ENCODE measurements around the gene LIMK2. TPM values are rescaled to one million over a fixed set of nuclear protein-coding genes. Genes with fewer than 3 reads are reported as not detected.

LIMK2 gene
- total and polyA plus RNA-seq, 9 of the 15 experiments (the other 6 are each of a cell fraction or from before 2014, with no cell fraction given) = 1.1 to 14.5 (median 8.5) TPM

DNA sequence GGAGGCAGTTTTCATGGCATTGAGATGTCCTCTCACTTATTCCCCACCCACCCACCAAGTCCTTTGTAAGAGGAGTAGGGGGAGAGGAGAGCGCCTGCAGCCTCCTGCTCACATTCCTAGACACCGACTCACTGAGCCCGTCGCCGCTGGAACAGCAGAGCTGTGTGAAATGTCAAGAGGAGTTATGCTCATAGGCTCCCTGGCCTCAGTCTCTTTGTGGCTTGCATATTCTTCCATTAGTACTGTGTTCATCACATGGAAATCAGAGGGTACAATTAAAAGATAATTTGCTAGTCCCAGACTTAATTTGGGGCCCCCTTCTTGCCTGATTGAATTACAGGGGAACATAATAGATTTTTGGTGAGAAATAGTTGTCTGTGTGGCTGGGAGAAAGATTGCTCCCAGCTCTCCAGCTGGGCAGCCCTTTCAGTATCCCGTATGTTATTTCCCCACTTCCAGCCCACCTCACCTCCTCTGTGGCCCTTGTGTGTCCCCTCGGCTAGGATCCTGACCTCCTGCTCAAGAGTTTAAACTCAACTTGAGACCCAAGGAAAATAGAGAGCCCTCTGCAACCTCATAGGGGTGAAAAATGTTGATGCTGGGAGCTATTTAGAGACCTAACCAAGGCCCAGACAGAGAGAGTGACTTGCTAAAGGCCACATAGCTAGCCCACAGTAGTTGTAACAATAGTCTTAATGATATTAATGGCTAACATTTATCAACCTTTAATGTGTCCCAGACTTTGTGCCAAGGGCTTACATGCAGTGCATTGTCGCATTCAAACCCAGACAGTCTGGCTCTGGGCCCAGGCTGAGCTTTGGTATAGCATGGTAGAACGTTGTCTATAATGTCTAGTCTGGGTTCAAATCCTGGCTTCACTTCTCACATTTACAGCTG is 32.2 kb downstream of the LIMK2 start (continued):
- TF ChIP-seq, protein P1, sequence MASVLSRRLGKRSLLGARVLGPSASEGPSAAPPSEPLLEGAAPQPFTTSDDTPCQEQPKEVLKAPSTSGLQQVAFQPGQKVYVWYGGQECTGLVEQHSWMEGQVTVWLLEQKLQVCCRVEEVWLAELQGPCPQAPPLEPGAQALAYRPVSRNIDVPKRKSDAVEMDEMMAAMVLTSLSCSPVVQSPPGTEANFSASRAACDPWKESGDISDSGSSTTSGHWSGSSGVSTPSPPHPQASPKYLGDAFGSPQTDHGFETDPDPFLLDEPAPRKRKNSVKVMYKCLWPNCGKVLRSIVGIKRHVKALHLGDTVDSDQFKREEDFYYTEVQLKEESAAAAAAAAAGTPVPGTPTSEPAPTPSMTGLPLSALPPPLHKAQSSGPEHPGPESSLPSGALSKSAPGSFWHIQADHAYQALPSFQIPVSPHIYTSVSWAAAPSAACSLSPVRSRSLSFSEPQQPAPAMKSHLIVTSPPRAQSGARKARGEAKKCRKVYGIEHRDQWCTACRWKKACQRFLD (CRISPR knock-in tag; IDR thresholded peaks at IDR 0.05) = no peak
- TF ChIP-seq, protein P2, sequence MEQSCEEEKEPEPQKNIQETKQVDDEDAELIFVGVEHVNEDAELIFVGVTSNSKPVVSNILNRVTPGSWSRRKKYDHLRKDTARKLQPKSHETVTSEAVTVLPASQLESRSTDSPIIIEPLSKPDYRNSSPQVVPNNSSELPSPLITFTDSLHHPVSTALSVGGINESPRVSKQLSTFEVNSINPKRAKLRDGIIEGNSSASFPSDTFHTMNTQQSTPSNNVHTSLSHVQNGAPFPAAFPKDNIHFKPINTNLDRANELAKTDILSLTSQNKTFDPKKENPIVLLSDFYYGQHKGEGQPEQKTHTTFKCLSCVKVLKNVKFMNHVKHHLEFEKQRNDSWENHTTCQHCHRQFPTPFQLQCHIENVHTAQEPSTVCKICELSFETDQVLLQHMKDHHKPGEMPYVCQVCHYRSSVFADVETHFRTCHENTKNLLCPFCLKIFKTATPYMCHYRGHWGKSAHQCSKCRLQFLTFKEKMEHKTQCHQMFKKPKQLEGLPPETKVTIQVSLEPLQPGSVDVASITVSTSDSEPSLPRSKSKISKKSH (CRISPR knock-in tag; IDR thresholded peaks at IDR 0.05) = no peak
- TF ChIP-seq RBM25 (IDR thresholded peaks at IDR 0.05; ENCODE audit: low read depth, low read length, severe bottlenecking) = no peak

DNA sequence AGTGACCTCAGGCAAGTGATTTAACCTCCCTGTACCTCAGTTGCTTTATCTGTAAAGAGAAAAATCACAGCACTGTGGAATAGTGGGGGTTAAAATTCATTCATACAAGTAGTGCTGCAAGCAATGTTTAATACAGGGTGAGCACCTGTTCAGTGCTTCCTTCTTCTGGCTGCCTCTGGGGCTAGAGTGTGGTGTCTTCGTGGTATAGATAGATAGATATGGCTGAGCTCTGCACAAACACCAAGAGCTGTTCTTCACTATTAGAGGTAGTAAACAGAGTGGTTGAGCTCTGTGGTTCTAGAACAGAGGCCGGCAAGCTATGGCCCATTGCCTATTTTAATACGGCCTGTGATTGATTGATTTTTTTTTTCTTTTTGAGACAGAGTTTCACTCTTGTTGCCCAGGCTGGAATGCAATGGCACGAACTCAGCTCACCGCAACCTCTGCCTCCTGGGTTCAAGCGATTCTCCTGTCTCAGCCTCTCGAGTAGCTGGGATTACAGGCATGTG is 32.9 kb downstream of the LIMK2 start:
- no peak for DNase-seq (ENCODE audit: extremely low read depth in 1 of 4, low spot score in 3 of 4)
- WGBS (ENCODE audit: insufficient coverage, low coverage, missing lambda C conversion rate) = 23% methylated on average over 1 of the region's 7 CpGs
- Histone ChIP-seq H2AFZ (ENCODE audit: low read depth, low read length) (no peak overlapping the region), H3K4me3 (no peak overlapping the region), H3K9me3 (replicated peaks; ENCODE audit: control insufficient read depth, insufficient read depth, low read depth, low read length) (no peaks in the 10 kb centered on the region), H3K36me3 (ENCODE audit: control insufficient read depth, insufficient read depth, low read length) (peaks cover 5% of the 10 kb centered on the region; the same call in 2 of the 3 replicates), H3K4me2 (ENCODE audit: insufficient read depth, low read length) (no peak overlapping the region), H3K9me1 (ENCODE audit: control insufficient read depth, insufficient read depth, low read length) (peaks cover 4% of the 10 kb centered on the region), H3K27ac (ENCODE audit: extremely low read depth, low read depth, low read length) (no peak overlapping the region), H3K4me1 (replicated peaks in 1 of 2; ENCODE audit: control insufficient read depth in 2 of 2, insufficient read depth in 2 of 2, low read length in 2 of 2) (peaks cover 7 to 22% of the 10 kb centered on the region in 2 experiments; a peak in 4 of 5 replicates), H4K20me1 (replicated peaks; ENCODE audit: control insufficient read depth, insufficient read depth, low read length) (peaks cover 7% of the 10 kb centered on the region; the same call in 1 of the 2 replicates), H3K9ac (ENCODE audit: insufficient read depth in 1 of 2, low read depth in 2 of 2, low read length in 2 of 2) (no peak overlapping the region), H3K27me3 (ENCODE audit: control insufficient read depth in 2 of 2, insufficient read depth in 2 of 2, low read length in 2 of 2) (no peaks in the 10 kb centered on the region), H3K79me2 (ENCODE audit: control insufficient read depth, insufficient read depth, low read length) (no peaks in the 10 kb centered on the region)
- CTCF ChIA-PET (ENCODE audit: low intra/inter-chr PET ratio) = no interaction called here
- no peak for FAIRE-seq
- in situ Hi-C loops (cut with MboI) = no loop called here
- no TSS peak for BruUV-seq (replicated peaks)
- no peak for ATAC-seq
- intact Hi-C loops (cut with micrococcal nuclease) = no loop called here
- POLR2A ChIA-PET = interaction anchor here (0.7 to 1.1 kb wide), 2 partner anchors 9 to 12 kb away, joined by 3 read pairs; no protein-coding TSS in a partner anchor
- no peak for TF ChIP-seq RBFOX2 (IDR thresholded peaks at IDR 0.05; ENCODE audit: low read depth, low read length)
- TF ChIP-seq, protein P2 (CRISPR knock-in tag; IDR thresholded peaks at IDR 0.05) = no peak
- TF ChIP-seq, protein P3, sequence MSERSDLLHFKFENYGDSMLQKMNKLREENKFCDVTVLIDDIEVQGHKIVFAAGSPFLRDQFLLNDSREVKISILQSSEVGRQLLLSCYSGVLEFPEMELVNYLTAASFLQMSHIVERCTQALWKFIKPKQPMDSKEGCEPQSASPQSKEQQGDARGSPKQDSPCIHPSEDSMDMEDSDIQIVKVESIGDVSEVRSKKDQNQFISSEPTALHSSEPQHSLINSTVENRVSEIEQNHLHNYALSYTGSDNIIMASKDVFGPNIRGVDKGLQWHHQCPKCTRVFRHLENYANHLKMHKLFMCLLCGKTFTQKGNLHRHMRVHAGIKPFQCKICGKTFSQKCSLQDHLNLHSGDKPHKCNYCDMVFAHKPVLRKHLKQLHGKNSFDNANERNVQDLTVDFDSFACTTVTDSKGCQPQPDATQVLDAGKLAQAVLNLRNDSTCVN (CRISPR knock-in tag; IDR thresholded peaks at IDR 0.05) = no peak
- no peak for TF ChIP-seq SMAD3 (CRISPR knock-in tag; conservative IDR thresholded peaks at IDR 0.05)
- no peak for TF ChIP-seq BDP1 (IDR thresholded peaks at IDR 0.05; ENCODE audit: insufficient read depth, insufficient read length)
- TF ChIP-seq MAFG (tag; conservative IDR thresholded peaks at IDR 0.05) = no peak
- TF ChIP-seq HNRNPLL (IDR thresholded peaks at IDR 0.05; ENCODE audit: low read depth, low read length, poor library complexity, severe bottlenecking) = no peak
- no peak for TF ChIP-seq SPI1 (IDR thresholded peaks at IDR 0.05; ENCODE audit: borderline replicate concordance, low read depth, low read length)
- TF ChIP-seq BMI1 (IDR thresholded peaks at IDR 0.05; ENCODE audit: low read length) = no peak

Data from K562 (cell line).